ENCODE data around the gene BCR. TPM values are rescaled to one million over a fixed set of nuclear protein-coding genes. Genes with fewer than 3 reads are reported as not detected.
A peak's percentile ranks its signal among the peaks of the same experiment; 100 is the strongest.

BCR gene
- total RNA-seq, 1 donor = 28.6 TPM

DNA sequence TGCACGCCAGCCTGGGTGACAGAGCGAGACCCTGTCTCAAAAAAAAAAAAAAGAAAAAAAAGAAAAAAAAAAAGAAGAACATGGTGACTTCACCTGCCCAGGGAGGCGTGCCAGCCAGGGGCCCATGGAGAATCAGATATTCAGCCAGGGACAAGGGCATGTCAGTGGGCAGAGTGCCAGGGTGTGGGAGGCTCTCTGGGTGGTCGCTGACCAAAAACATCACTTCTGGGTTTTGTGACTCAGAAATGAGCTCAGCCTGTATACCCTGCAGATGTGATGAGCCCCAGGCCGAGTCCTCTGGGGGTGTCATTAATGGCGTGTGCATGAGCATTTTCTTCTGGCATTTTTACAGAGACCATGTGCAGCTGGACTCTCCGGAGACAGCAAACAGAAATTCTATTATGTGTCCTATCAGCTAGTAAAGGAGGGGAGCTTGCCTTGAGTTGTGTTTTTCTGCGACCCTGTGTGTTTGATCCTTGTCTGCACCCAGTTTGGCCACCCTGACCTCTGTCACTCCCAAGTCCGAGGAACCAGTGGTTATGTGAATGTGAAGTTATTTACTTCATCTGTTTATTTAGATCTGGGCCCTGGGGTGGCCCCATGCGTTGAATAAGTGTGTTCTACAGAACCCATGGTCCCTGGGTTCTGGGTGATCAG lies 53.6 kb downstream of the BCR start:
- H3K9me3 ChIP-seq (ENCODE audit: low read depth, low read length) = no peaks in the 10 kb centered on the region
- H3K27ac ChIP-seq (ENCODE audit: low read depth, low read length) = no peak overlapping the region
- H3K79me2 ChIP-seq (ENCODE audit: insufficient read depth, low read length) = peaks cover 84% of the 10 kb centered on the region
- no peak overlapping the region for H2AFZ ChIP-seq (ENCODE audit: low read length)
- H3K4me3 ChIP-seq (ENCODE audit: insufficient read depth, low read length) = no peak overlapping the region
- H3K4me1 ChIP-seq (ENCODE audit: insufficient read depth, low read length) = peaks cover 24% of the 10 kb centered on the region
- H3K27me3 ChIP-seq (ENCODE audit: insufficient read depth, low read length) = no peaks in the 10 kb centered on the region
- peak overlapping the region; percentile 4 for H3K4me2 ChIP-seq (ENCODE audit: insufficient read depth, low read length)
- TF ChIP-seq, protein P1, sequence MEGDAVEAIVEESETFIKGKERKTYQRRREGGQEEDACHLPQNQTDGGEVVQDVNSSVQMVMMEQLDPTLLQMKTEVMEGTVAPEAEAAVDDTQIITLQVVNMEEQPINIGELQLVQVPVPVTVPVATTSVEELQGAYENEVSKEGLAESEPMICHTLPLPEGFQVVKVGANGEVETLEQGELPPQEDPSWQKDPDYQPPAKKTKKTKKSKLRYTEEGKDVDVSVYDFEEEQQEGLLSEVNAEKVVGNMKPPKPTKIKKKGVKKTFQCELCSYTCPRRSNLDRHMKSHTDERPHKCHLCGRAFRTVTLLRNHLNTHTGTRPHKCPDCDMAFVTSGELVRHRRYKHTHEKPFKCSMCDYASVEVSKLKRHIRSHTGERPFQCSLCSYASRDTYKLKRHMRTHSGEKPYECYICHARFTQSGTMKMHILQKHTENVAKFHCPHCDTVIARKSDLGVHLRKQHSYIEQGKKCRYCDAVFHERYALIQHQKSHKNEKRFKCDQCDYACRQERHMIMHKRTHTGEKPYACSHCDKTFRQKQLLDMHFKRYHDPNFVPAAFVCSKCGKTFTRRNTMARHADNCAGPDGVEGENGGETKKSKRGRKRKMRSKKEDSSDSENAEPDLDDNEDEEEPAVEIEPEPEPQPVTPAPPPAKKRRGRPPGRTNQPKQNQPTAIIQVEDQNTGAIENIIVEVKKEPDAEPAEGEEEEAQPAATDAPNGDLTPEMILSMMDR (IDR thresholded peaks at IDR 0.05; ENCODE audit: extremely low read depth, low read depth, low read length) = no peak
- peak; percentile 93 for DNase-seq (ENCODE audit: insufficient read length, low spot score, missing footprints)
- H3K36me3 ChIP-seq (ENCODE audit: insufficient read depth, low read length) = no peaks in the 10 kb centered on the region
- H4K20me1 ChIP-seq (ENCODE audit: insufficient read depth, low read length) = peaks cover 77% of the 10 kb centered on the region

DNA sequence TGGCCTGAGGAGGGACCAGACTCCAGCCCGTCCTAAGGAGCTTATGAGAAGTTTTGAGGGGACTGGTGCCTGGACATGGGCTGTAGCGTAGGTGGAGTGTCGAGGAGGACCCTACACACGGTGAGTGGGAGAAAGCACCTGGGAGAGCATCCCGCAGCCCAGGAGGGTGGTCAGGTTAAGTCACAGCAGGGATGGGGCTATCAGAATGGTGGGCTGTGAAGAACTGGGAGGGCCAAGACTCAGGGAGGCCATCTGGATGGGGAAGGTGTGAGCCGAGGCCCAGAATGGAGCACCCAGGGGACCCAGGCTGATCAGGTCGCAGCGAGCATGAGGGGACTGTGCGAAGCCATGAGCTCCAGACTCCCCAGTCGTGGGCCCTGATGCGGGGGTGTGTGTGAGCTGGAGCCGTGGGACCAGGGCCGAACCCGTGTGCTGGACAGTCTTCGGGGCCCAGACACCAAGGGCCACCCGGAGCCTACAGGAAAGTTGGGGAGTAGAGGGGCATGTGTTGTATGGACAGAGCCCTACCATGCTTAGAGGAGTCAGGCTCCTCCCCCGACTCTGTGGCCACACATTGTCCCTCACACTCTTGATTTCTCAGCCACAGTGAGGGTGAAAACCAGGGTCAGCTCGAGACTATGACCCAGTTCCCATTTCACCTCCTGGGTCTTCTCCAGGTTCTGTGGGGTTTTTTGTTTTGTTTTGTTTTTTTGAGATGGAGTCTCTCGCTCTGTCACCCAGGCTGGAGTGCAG lies 54.3 kb downstream of the BCR start:
- H3K4me1 ChIP-seq (ENCODE audit: insufficient read depth, low read length) = peaks cover 24% of the 10 kb centered on the region
- TF ChIP-seq, protein P1 (IDR thresholded peaks at IDR 0.05; ENCODE audit: extremely low read depth, low read depth, low read length) = no peak
- H3K4me2 ChIP-seq (ENCODE audit: insufficient read depth, low read length) = peak overlapping the region; percentile 4
- H3K9me3 ChIP-seq (ENCODE audit: low read depth, low read length) = no peaks in the 10 kb centered on the region
- H3K79me2 ChIP-seq (ENCODE audit: insufficient read depth, low read length) = peaks cover 85% of the 10 kb centered on the region
- H2AFZ ChIP-seq (ENCODE audit: low read length) = no peak overlapping the region
- no peaks in the 10 kb centered on the region for H3K36me3 ChIP-seq (ENCODE audit: insufficient read depth, low read length)
- H3K27me3 ChIP-seq (ENCODE audit: insufficient read depth, low read length) = no peaks in the 10 kb centered on the region
- DNase-seq (ENCODE audit: insufficient read length, low spot score, missing footprints) = no peak
- no peak overlapping the region for H3K4me3 ChIP-seq (ENCODE audit: insufficient read depth, low read length)
- H3K27ac ChIP-seq (ENCODE audit: low read depth, low read length) = no peak overlapping the region
- peaks cover 84% of the 10 kb centered on the region for H4K20me1 ChIP-seq (ENCODE audit: insufficient read depth, low read length)

DNA sequence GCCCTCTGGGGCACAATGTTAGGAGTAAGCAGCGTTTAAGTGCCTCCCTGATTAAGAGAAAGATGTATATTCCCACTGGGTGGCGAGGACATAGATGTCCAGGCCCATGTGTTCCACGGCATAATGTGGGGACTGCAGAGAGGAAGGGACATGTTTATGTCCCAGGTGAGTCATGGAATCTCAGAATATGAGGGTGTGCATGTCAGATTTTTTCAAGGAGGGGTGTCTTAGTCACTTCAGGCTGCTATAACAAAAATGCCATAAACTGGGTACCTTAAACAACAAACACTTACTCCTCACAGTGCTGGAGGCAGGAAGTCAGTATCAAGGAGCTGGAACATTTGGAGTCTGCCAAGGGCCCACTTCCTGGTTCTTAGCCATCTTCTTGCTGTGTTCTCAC lies 55.1 kb downstream of the BCR start:
- peaks cover 83% of the 10 kb centered on the region for H4K20me1 ChIP-seq (ENCODE audit: insufficient read depth, low read length)
- no peak overlapping the region for H3K4me2 ChIP-seq (ENCODE audit: insufficient read depth, low read length)
- TF ChIP-seq, protein P1 (IDR thresholded peaks at IDR 0.05; ENCODE audit: extremely low read depth, low read depth, low read length) = no peak
- no peaks in the 10 kb centered on the region for H3K27me3 ChIP-seq (ENCODE audit: insufficient read depth, low read length)
- no peak overlapping the region for H3K4me3 ChIP-seq (ENCODE audit: insufficient read depth, low read length)
- H3K27ac ChIP-seq (ENCODE audit: low read depth, low read length) = no peak overlapping the region
- H3K36me3 ChIP-seq (ENCODE audit: insufficient read depth, low read length) = no peaks in the 10 kb centered on the region
- H3K9me3 ChIP-seq (ENCODE audit: low read depth, low read length) = no peaks in the 10 kb centered on the region
- H3K4me1 ChIP-seq (ENCODE audit: insufficient read depth, low read length) = peaks cover 24% of the 10 kb centered on the region
- no peak overlapping the region for H2AFZ ChIP-seq (ENCODE audit: low read length)
- H3K79me2 ChIP-seq (ENCODE audit: insufficient read depth, low read length) = peaks cover 77% of the 10 kb centered on the region
- no peak for DNase-seq (ENCODE audit: insufficient read length, low spot score, missing footprints)

DNA sequence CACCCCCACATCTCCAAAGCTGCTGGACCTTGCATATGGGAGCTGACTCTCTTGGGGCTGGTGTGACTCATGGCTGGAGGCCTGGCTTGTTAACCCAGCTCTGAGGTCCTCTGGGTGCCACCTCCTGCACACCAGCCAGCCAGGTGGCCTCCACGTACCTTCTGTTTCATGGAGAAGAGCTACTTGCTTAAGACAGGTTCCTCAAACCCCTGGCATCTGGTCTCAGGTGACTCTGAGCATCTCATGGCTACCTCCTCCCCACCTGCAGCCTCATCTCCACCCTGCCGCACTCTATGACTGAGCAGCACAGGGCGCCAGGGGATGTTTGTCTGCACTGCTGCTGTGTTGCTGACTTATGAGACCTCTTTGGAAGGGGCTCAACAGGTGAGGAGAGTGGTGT lies 55.7 kb downstream of the BCR start:
- no peak for DNase-seq (ENCODE audit: insufficient read length, low spot score, missing footprints)
- Histone ChIP-seq H3K4me1 (ENCODE audit: insufficient read depth, low read length) (peaks cover 24% of the 10 kb centered on the region), H4K20me1 (ENCODE audit: insufficient read depth, low read length) (peaks cover 81% of the 10 kb centered on the region), H3K36me3 (ENCODE audit: insufficient read depth, low read length) (no peaks in the 10 kb centered on the region), H3K4me2 (ENCODE audit: insufficient read depth, low read length) (no peak overlapping the region), H3K4me3 (ENCODE audit: insufficient read depth, low read length) (no peak overlapping the region), H2AFZ (ENCODE audit: low read length) (no peak overlapping the region), H3K9me3 (ENCODE audit: low read depth, low read length) (no peaks in the 10 kb centered on the region), H3K27ac (ENCODE audit: low read depth, low read length) (no peak overlapping the region), H3K27me3 (ENCODE audit: insufficient read depth, low read length) (no peaks in the 10 kb centered on the region), H3K79me2 (ENCODE audit: insufficient read depth, low read length) (peaks cover 74% of the 10 kb centered on the region)
- TF ChIP-seq, protein P1 (IDR thresholded peaks at IDR 0.05; ENCODE audit: extremely low read depth, low read depth, low read length) = no peak

Data from osteoblast (primary cell).